GM19023 (cell line): ENCODE results near the gene S1PR1.
"Not testable (repeated sequence)": the region's sequence is repeated elsewhere in the genome, so short reads cannot be mapped to it uniquely, and the experiment has no call there.

Source experiments
- ATAC-seq: cut with Tn5 transposase; IDR thresholded peaks from one replicate; pipeline ENCODE4 v1.9.1; 2021; ENCODE audit warnings: mild to moderate bottlenecking, moderate library complexity; ENCODE audit not compliant: unreplicated experiment

The S1PR1 gene

GRCh38 chr1:101219924-101220870, 16.6 kb upstream of the S1PR1 start:
- ATAC-seq = no peak

DNA sequence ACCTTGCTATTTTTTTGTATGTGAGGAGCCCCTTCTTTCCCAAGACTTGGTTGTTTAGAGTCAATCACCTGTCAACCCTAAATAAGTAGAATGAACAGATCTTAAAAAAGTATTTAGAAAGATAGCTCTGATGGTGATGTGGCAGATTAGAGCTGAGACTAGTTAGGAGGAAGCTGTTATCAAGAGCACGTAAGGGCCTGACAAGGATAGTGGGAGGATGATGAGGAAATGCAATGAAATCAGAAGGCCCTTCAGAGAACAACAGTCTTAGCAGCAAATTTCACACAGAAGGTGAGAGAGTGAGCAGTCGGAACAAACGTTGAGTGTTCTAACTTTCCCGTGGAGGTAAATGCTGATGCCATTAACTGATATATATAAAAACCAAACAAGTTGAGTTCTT, 15.9 kb upstream of the S1PR1 start:
- no peak for ATAC-seq

DNA sequence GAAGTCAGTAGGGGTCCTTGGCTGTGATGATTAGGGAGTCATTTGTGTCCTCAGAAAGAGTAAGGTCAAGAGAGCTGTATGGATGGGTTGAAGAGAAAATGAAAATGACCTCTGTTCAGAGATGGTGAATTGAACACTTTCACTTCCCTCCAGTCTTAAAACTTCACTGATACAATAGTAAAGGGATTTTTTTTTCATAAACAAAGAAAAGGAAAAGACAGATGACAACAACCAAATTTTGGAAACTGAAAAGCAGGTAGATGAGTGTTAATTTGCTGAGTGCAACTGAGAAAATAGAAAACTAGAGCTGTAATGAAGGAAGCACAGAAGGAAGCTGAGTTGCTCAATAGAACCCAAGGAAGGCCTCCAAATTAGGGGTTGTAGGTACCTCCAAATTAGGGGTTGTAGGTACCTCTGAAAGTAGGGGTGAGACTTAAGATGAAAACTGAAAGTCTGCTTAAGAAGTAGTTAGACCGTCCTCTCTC, 14.8 kb upstream of the S1PR1 start:
- peak; percentile 98 for ATAC-seq

GRCh38 chr1:101227837-101228236, 9.0 kb upstream of the S1PR1 start:
- ATAC-seq = no peak

DNA sequence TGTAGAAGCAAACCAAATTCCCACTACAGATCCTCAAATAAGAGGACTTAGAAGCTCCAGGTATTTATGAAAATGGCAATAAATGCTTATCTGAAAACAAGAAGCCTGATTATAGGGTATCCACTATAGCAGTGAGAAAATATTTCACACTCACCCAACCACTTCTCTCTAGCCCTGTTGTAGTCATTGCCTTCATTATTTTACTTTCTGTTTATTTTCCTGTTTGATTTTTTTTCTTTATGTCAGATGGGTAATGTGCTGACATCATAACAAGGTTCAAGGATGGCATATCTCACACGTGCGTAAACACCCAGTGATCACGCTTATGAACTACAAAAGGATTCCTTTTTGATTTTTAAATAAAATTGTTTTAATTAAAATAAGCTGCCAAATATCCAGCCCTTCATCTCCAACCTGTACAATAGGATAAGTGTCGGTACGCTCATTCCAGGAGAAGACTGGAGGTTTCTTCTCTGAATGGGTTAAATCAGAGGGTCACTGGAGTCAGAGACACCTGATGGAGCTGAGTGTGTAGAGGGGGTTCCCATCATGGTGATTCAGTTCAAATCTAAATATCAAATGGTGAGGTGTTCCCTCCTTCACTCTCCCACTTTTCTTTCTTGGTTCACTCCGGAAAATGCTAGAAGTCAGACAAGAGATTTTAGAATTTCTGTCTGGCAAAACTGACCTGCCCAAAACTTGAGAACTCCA, 8.2 kb upstream of the S1PR1 start:
- no peak for ATAC-seq

DNA sequence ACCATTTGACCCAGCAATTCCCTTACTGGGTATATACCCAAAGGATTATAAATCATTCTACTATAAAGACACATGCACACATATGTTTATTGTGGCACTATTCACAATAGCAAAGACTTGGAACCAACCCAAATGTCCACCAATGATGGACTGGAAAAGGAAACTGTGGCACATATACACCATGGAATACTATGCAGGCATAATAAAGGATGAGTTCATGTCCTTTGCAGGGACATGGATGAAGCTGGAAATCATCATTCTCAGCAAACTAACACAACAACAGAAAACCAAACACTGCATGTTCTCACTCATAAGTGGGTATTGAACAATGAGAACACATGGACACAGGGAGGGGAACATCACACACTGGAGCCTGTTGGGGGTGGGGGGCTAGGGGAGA, 4.6 kb upstream of the S1PR1 start:
- ATAC-seq = not testable (repeated sequence)

DNA sequence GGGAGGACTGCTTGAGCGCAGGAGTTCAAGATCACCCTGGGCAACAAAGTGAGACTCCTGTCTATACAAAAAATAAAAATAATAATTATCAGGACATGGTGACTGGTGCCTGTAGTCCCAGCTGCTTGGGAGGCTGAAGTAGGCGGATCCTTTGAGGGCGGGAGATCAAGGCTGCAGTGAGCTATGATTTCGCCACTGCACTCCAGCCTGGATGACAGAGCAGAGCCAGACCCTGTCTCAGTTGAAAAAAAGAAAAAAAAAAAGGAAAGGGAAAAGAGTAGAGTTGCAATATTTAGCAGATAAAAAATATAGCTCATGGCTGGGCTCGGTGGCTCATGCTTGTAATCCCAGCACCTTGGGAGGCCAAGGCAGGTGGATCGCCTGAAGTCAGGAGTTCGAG, 3.3 kb upstream of the S1PR1 start:
- ATAC-seq = no peak

DNA sequence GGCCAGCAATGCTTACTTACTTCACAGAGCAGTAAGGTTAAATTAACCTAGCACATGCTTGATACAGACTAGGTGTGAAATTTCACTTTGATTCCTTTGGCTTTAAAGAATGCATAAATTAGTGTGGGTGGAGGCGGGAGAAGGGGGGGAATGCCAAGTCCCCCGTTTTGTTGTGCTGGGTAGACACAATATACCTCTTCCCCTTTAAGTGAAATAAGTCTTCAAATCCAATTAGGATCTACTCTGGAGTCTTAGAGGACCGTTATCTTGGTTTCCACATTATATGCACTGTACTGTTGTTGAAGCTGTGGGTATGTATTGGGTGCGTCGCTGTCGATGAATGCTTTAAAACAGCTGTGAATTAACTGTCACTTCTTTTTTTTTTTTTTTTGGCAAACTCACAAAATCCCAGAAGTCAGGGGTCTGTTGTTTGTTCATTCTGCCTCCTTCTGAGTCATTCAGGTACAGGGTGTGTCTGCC, 1.6 kb upstream of the S1PR1 start:
- no peak for ATAC-seq

GRCh38 chr1:101235696-101236515, 913 bp upstream of the S1PR1 start:
- peak; percentile 56 for ATAC-seq

GRCh38 chr1:101237229-101237837, 514 bp downstream of the S1PR1 start:
- ATAC-seq = no peak

DNA sequence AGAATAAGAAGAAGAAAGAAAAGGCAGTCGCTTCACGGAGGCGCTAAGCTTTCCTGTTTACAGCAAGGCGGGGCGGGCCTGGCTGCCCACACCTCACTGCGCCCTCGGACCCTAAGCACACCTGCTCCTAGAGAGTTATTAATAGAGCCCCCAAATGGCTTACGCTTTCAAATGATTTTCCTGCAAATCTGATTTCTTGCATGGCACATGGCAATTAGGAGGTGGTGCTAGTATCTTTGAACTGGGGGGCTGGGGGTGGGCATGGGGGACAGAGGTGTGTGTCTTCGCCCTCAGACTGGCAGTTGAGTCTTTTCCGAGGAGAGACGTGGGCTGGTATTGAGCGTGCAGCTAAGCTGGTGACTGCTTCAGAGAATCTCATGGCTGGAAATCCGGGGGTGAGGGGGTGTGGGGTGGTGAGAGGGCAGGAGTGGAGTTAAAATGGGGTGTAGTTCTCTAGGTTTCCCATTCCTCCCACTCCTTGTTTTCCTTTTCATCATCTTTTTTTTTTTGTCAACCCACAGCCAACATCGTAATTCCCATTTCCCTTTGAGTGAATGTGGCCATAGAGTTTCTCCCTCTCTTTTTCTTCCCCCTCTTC, 1.3 kb downstream of the S1PR1 start:
- ATAC-seq = no peak

- ATAC-seq = no peak
These were observed 1.9 kb downstream of the S1PR1 start for GRCh38 chr1:101238681-101239094.

GRCh38 chr1:101239095-101240040, 2.5 kb downstream of the S1PR1 start:
- no peak for ATAC-seq

DNA sequence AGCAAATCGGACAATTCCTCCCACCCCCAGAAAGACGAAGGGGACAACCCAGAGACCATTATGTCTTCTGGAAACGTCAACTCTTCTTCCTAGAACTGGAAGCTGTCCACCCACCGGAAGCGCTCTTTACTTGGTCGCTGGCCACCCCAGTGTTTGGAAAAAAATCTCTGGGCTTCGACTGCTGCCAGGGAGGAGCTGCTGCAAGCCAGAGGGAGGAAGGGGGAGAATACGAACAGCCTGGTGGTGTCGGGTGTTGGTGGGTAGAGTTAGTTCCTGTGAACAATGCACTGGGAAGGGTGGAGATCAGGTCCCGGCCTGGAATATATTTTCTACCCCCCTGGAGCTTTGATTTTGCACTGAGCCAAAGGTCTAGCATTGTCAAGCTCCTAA, 3.2 kb downstream of the S1PR1 start:
- ATAC-seq = no peak

GRCh38 chr1:101241485-101242225, 4.8 kb downstream of the S1PR1 start:
- ATAC-seq = no peak

GRCh38 chr1:101242324-101243050, 5.7 kb downstream of the S1PR1 start:
- ATAC-seq = no peak

DNA sequence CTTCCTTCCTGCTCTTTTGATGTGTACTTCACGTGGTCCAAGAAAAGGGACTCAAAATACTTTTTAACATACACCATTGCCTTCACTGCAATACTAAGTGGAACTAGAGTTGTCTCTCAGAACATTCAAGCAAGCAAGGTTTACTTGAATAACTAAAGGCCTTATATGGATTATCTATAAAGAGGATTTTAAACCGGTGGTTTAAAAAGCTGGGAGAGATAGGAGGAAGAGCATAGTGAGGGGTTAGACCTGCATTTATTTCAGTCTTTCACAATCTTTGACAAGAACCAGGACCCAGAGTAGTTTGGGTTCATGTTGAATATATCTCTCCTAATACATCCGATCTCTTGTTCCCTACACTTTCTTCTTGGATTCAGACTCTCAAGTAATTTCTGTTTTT, 6.9 kb downstream of the S1PR1 start:
- no peak for ATAC-seq

DNA sequence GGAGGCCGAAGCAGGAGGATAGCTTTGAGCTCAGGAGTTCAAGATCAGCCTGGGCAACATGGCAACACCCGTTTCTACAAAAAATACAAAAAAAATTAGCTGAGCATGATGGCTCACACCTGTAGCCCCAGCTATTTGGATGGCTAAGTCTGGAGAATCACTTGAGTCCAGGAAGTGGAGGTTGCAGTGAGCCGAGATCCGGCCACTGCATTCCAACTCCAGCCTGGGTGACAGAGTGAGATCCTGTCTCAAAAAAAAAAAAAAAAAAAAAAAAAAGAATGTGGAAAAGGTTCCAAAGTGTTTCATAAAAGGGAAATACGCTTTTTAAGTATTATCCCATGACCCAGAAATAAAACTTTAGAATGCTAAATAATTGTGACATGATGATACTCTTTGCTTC, 8.0 kb downstream of the S1PR1 start:
- no peak for ATAC-seq
